HuH-7.5 (cell line): ENCODE results near the gene ATP9A.
"Not testable (repeated sequence)": the region's sequence is repeated elsewhere in the genome, so short reads cannot be mapped to it uniquely, and the experiment has no call there.

ENCODE experiments used
- DNase-seq: peaks from one replicate; pipeline ENCODE4 v3.0.0; 2011; ENCODE audit warnings: low spot score

ATP9A gene

DNA sequence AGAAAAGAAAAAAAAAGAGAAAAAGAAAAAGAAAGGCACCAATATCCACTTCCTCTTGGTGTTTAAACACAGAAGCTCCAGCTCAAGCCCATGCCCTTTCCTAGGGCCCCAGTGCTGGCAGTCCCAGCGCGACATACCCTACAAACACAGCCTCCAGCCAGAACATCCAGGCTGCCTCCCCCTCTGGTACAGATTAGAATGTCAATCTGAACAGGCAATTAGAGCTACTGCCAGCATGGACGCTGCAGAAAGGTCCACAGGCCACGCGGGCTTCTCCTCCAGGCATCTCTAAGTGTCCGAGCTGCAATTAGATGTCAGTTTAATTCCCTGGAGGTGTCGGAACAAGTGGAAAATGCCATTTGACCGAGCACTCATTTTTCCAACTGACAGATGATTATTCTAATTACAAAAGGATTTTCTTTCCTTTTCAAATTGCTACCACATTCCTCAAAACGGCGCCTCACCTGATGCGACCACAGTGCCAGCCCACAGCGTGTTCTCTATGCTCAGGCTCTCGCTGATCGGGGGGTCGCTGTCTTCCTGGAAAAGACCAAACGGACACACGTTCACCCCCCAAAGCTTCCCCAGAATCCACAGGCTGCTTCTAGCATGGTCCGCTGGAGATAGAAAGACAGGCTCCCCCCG is 79.5 kb downstream of the ATP9A start:
- DNase-seq, result no peak

DNA sequence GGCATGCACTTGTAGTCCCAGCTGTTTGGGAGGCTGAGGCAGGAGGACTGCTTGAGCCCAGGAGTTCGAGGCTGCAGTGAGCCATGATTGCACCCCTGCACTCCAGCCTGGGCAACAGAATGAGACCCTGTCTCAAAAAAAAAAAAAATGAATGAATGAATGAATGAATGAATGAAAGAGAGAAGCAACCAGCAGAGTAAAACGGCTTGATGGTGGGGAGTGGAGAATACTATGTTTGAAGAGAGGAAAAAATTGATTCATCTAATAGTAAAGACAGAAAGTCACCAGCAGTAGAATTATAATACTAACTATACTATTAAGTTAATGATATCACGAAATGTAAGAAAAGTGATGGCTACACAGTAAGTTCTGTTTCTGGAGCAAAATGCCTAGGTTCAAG is 80.6 kb downstream of the ATP9A start:
- DNase-seq, result no peak

- DNase-seq, result no peak
Observed at GRCh38 chr20:51687108-51687507, 81.1 kb downstream of the ATP9A start.

GRCh38 chr20:51685494-51685893 is 82.7 kb downstream of the ATP9A start:
- not testable (repeated sequence) for DNase-seq

- no peak for DNase-seq
Observed at GRCh38 chr20:51680067-51680749, 88.0 kb downstream of the ATP9A start.

GRCh38 chr20:51679254-51679921 is 88.8 kb downstream of the ATP9A start:
- no peak for DNase-seq

GRCh38 chr20:51678026-51678697 is 90.0 kb downstream of the ATP9A start:
- DNase-seq, result no peak

DNA sequence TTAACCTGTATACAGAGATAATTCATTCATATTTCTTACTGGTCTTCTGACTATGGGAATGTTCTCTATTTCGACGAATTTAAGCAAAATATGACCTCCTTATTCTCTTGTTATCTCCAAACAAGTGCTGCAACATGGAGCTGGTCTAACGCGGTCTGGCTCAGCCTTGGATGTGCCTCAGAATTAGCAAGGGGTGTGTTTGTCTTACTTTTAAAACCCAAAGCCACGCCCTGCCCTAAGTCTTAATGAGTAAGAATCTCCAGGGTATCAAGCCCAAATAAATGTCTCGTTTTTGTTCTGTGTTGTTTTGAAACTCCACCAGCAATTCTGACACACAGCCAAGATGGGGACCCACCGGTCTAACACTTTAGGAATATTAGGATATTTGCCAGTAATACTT is 99.2 kb downstream of the ATP9A start:
- DNase-seq, result no peak

DNA sequence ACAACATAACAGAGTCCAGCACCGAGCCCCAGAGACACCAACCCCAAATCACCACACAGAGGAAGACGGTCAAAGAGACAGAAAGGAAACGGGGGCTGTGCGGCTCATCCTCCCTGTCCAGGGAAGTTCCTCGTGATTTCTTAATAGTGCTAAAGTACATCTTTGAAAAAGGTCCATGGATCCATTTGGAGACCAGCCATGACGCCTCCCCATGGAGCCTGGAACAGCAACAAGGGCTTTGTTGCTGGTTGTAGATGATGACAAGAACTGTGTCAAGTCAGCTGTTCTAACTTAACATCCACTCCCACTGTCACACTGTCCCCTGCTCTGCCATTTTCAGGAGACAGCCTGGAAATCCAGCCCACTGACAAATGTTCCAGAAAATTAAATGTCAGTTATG is 99.7 kb downstream of the ATP9A start:
- DNase-seq, result no peak

DNA sequence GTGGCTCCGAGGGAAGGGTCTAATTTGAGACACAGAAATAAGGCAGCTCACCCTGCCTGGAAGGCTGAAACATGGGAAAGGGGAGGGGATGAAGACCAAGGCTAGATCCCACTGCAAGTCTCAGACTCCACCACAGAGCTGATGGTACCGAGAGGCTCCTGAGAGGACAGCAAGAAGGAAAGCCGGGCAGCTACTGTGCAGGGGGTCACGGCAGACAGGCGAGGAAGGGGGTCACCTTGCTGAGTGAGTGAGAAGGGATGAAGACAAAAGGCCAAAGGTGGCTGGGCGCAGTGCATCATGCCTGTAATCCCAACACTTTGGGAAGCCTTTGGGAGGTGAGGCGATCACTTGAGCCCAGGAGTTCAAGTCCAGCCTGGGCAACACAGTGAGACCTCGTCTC is 100.7 kb downstream of the ATP9A start:
- no peak for DNase-seq

DNA sequence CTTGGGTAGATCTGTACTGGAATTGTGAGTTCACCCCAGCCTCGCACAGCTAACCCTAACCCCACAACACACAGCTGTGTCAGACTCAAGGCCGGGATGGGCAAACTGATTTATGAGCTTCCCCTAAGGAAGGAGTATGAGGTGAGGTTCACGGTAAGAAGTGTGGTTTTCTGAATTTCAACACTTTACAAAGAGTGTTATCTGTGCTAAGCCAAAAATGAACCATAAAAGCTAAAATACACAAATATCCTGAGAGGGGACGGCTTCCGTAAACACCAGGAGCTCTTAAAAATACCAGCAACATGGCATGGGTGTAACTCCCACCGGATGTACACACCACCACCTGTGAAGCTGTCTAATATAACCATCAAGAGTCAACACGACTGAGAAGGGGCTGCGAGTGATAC is 101.2 kb downstream of the ATP9A start:
- no peak for DNase-seq

DNA sequence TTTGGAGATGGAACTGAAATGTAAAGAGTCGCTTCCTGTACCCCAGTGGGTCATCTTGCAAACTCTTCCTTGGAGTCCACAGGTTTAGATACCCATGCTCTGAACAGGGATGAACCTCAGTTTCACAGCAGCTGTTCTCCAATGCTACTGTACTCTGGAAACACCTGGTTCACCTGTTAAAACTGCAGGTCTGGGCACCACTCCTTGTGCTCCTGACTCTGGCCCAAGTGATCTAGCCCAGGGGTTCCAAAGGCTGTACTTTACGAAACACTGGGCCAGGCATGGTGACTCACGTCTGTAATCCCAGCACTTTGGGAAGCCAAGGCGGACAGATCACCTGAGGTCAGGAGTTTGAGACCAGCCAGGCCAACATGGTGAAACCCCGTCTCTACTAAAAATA is 102.1 kb downstream of the ATP9A start:
- DNase-seq, result no peak

- DNase-seq, result no peak
Observed at GRCh38 chr20:51665543-51666118, 102.6 kb downstream of the ATP9A start.

- no peak for DNase-seq
Observed at GRCh38 chr20:51661609-51662178, 106.5 kb downstream of the ATP9A start.

DNA sequence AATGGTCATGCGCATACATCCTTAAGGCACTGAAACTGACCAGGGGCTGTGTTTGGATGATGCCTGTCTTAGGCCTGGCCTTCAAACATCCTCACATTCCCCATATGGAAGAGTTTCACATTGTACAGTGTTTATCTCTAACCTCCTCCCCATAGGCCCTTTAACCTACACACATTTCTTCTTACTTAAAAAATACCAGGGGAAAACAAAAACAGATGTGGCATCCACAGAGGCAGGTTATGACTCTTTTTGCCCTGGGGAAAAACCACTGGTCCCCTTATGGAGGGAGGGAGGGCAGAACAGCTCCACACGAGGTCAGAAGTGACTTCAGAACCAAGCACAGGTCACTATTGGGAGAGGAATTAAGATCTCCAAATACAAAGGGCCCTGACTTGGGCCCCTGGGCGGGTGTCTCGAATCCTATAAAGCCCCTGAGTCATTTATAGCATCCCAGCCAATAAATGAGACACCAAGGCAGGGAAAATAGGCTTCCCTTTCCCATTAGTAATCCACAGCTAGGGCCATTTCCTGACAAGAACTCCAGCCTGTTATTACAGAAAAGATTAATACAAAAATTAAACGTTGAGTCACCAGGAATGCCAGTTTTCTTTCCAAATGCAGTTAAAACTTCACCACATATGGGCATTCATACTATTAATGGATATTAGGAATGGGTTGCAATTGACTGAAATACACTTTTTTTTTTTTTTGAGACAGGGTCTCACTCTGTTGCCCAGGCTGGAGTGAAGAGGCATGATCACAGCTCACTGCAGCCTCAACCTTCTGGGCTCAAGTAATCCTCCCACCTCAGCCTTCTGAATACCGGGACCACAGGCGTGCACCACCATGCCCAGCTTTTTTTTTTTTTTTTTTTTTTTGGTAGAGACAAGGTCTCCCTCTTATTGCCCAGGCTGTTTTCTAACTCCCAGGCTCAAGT is 107.2 kb downstream of the ATP9A start:
- DNase-seq, result no peak

GRCh38 chr20:51659491-51660050 is 108.6 kb downstream of the ATP9A start:
- DNase-seq, result no peak

DNA sequence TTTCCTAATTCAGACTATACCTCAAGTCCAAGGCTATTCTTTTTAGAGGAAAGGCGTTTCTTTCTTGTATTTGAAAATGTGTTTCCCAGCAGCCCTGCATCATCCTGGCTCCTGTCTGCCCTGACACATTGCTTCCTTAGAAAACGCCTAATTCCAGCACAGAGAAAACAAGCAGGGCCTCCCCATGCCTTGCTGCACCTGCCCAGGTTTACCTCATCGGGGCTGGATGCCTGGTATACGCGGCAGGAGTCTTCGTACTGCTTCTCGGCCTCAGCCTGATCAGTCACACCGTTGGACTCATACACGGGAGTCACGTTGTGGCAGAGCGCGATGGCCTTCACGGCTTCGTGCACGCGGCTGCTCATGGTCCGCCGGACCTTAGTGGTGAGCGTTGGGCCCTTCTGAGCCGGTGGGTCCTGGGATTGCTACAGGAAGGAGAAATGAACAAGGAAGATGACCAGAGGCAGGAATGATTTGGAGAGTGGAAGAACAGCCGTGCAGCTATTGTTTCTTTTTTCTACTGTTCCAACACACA is 111.4 kb downstream of the ATP9A start:
- DNase-seq, result no peak

- DNase-seq, result not testable (repeated sequence)
Observed at GRCh38 chr20:51656089-51656488, 112.1 kb downstream of the ATP9A start.

DNA sequence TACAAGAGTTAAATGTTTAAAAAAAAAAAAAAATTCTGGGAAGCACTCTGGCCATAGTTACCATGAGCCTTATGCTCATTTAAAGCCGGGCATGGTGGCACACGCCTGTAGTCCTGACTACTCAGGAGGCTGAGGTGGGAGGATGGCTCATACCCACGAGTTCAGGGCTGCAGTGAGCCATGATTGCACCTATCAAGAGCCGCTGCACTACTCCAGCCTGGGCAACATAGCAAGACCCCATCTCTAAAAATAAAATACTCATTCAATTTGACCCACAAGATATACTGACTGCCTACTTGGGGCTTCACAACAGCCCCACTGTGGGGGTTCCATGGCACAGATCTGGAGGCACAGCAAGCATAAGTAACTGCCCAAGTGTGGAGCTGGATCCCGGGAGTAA is 113.7 kb downstream of the ATP9A start:
- no peak for DNase-seq

DNA sequence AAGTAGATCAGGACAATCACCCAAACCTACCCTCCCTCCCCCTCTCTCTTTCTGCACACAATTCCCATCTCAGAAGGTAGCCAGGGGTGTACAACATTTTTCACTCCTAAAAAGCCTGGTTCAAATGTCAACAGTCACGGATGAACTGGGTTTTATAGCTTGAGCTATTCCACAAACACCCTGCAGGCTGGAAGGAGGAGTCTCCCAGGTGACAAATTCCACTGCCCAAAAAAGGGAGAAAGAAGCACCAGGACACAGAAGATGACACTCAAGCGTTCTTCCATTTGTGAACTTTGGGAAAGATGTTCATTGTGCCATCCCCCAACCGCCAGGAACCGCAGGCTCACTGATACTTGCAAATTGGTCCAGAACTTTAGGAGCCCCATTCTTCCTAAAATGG is 114.1 kb downstream of the ATP9A start:
- DNase-seq, result no peak
